Loucy (cell line): ENCODE results near the gene BCCIP.

Experiments
- H2AFZ ChIP-seq: fragments of 200-600 bp; sonication (generic); 2 replicates; pipeline ENCODE4 v1.6.0; 2016; ENCODE audit warnings: antibody characterized with exemption, mild to moderate bottlenecking, low read length, moderate library complexity
- H3F3A ChIP-seq: fragments of 200-600 bp; 2 replicates; pipeline ENCODE4 v1.6.0; 2016; ENCODE audit warnings: antibody characterized with exemption, low read depth, mild to moderate bottlenecking
- H3K27me3 ChIP-seq: fragments of 200-600 bp; sonication (generic); 2 replicates; pipeline ENCODE4 v1.6.1; 2014; ENCODE audit warnings: low read length, mild to moderate bottlenecking; ENCODE audit not compliant: insufficient read depth, poor library complexity, severe bottlenecking
- H3K36me3 ChIP-seq: fragments of 200-600 bp; sonication (generic); 2 replicates; pipeline ENCODE4 v1.6.1; 2016; ENCODE audit warnings: low read length; ENCODE audit not compliant: insufficient read depth
- H3K4me1 ChIP-seq: fragments of 200-600 bp; sonication (generic); 2 replicates; pipeline ENCODE4 v1.5.1; 2014; ENCODE audit warnings: low read length, mild to moderate bottlenecking; ENCODE audit not compliant: insufficient read depth, poor library complexity, severe bottlenecking
- H3K4me2 ChIP-seq: fragments of 200-600 bp; sonication (generic); 2 replicates; pipeline ENCODE4 v1.6.0; 2014; ENCODE audit warnings: antibody characterized with exemption, low read length, low read depth, mild to moderate bottlenecking; ENCODE audit not compliant: poor library complexity, severe bottlenecking
- H3K4me3 ChIP-seq: fragments of 200-600 bp; sonication (generic); 2 replicates; pipeline ENCODE4 v1.5.1; 2014; ENCODE audit warnings: low read length, mild to moderate bottlenecking, mixed read lengths; ENCODE audit not compliant: poor library complexity, severe bottlenecking
- H3K79me2 ChIP-seq: fragments of 200-600 bp; sonication (generic); 2 replicates; pipeline ENCODE4 v1.6.1; 2014; ENCODE audit warnings: low read length; ENCODE audit not compliant: insufficient read depth
- H3K9ac ChIP-seq: fragments of 200-600 bp; sonication (generic); 2 replicates; pipeline ENCODE4 v1.6.0; 2014; ENCODE audit warnings: mild to moderate bottlenecking, low read depth, low read length, moderate library complexity; ENCODE audit not compliant: poor library complexity, severe bottlenecking
- H3K9me2 ChIP-seq: fragments of 200-600 bp; sonication (generic); replicated peaks from 2 replicates; pipeline ENCODE4 v1.6.1; 2016; ENCODE audit warnings: low read depth, low read length, mixed read lengths
- H3K9me3 ChIP-seq: fragments of 200-600 bp; sonication (generic); 2 replicates; pipeline ENCODE4 v1.6.1; 2014; ENCODE audit warnings: mild to moderate bottlenecking, antibody characterized with exemption, low read length, low read depth; ENCODE audit not compliant: insufficient read depth
- H4K20me1 ChIP-seq: fragments of 200-600 bp; sonication (generic); 2 replicates; pipeline ENCODE4 v1.6.0; 2014; ENCODE audit warnings: antibody characterized with exemption, low read length, mild to moderate bottlenecking; ENCODE audit not compliant: insufficient read depth, poor library complexity, severe bottlenecking
- EZH2phosphoT487 ChIP-seq: fragments of 200-600 bp; IDR thresholded peaks from 2 replicates; pipeline ENCODE4 v1.6.1; 2018; ENCODE audit warnings: antibody characterized with exemption, mild to moderate bottlenecking, moderate library complexity, borderline replicate concordance
- TF ChIP-seq, protein P1 (sequence below): fragments of 200-600 bp; sonication (generic); conservative IDR thresholded peaks from 2 replicates; pipeline ENCODE4 v1.5.1; 2014; ENCODE audit warnings: mild to moderate bottlenecking, antibody characterized with exemption, low read length

BCCIP gene

DNA sequence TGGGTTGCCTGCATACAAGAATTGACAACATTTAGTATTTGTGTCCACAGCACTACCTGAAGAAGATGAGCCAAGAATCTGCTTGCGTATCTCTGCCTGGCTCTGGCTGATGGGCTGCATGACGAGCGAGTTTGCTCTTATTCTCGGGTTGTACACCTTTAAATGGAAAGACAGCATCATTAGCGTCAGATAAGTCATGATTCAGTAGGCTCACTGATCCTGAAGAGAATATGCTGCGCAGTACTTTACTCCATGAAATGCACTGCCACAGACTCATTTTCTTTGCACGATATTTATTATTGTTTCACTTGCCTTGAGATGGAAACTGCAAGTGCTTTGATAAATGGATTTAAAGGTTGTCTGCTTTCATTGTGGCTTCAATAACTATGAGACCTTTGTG lies 29.1 kb downstream of the BCCIP start:
- Histone ChIP-seq H3K79me2 (no peaks in the 10 kb centered on the region), H3K4me1 (no peaks in the 10 kb centered on the region), H3K9me2 (no peaks in the 10 kb centered on the region), H3K4me3 (no peak overlapping the region), H3K27me3 (no peaks in the 10 kb centered on the region), H3K36me3 (no peaks in the 10 kb centered on the region), H3K4me2 (no peak overlapping the region), H2AFZ (no peak overlapping the region), H3F3A (no peaks in the 10 kb centered on the region), H4K20me1 (no peaks in the 10 kb centered on the region), H3K9me3 (no peaks in the 10 kb centered on the region), H3K9ac (no peak overlapping the region)
- TF ChIP-seq, protein P1, sequence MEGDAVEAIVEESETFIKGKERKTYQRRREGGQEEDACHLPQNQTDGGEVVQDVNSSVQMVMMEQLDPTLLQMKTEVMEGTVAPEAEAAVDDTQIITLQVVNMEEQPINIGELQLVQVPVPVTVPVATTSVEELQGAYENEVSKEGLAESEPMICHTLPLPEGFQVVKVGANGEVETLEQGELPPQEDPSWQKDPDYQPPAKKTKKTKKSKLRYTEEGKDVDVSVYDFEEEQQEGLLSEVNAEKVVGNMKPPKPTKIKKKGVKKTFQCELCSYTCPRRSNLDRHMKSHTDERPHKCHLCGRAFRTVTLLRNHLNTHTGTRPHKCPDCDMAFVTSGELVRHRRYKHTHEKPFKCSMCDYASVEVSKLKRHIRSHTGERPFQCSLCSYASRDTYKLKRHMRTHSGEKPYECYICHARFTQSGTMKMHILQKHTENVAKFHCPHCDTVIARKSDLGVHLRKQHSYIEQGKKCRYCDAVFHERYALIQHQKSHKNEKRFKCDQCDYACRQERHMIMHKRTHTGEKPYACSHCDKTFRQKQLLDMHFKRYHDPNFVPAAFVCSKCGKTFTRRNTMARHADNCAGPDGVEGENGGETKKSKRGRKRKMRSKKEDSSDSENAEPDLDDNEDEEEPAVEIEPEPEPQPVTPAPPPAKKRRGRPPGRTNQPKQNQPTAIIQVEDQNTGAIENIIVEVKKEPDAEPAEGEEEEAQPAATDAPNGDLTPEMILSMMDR, result no peak
- TF ChIP-seq EZH2phosphoT487, result no peak

DNA sequence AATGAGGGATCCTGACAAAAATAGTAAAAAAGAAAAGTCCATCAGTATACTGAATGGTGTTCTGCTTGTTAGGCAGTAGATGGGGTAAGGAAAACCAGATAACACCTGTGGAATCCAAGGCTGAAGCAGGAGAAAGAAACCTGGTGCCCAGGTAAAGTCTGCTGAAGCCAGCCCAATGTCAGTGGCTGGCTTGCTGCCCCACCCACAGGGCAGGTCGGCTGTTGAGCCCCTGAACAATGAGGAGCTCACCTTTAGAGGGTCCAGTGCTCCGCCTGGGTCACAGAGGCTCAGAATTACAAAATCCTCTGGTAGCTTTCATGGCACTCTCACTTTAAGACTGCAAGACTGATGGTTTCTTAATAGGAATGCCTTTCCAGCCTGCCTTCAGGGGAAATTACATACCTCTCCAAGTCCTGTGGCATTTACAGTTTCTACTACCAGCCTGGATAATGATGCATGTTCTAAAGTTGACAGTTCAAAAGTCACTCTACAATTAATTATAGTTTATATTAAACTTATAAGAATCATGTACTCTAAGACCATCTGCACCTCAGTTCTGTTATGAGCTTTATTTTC lies 33.9 kb downstream of the BCCIP start:
- Histone ChIP-seq H3K4me3 (no peak overlapping the region), H3K9me2 (no peaks in the 10 kb centered on the region), H3K27me3 (no peaks in the 10 kb centered on the region), H2AFZ (no peak overlapping the region), H3K9me3 (no peaks in the 10 kb centered on the region), H3K4me1 (no peaks in the 10 kb centered on the region), H4K20me1 (no peaks in the 10 kb centered on the region), H3K79me2 (no peaks in the 10 kb centered on the region), H3F3A (no peaks in the 10 kb centered on the region), H3K36me3 (no peaks in the 10 kb centered on the region), H3K4me2 (no peak overlapping the region), H3K9ac (no peak overlapping the region)
- no peak for TF ChIP-seq EZH2phosphoT487
- TF ChIP-seq, protein P1, result no peak

DNA sequence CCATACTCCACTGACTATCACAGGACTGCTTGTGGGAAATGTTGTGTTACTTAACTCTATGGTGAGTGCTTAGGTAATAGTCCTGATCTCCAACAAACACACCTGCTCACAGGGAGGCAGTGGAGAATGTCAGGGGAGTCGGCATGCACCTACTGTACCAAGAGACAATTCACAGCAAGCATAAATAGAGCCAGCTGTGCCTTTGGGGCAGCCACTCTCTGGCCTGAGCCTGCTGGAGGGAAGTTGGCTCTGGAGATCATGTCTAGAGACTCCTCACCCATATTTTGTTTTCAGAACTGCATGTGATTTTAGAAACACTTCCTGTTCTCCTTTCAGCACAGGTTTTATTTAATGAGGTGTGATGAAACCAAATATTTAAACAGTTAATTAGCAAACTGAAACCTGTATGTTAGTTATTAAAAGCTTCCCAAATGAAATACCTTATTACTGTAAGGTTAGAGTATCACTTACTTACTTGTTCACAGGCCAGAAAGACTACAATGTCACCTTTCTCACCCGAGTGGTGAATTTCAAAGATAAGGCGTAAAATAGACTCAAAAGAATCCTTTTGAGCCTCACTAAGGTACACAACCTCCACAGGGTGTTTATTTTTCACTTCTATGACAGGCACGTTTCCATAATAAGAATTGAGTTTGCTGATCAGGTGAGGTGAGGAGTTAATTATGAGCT lies 35.9 kb downstream of the BCCIP start:
- Histone ChIP-seq H3K4me1 (no peaks in the 10 kb centered on the region), H3K9me3 (no peaks in the 10 kb centered on the region), H3K4me2 (no peak overlapping the region), H3K9ac (no peak overlapping the region), H3K4me3 (no peak overlapping the region), H3K27me3 (no peaks in the 10 kb centered on the region), H3K9me2 (no peaks in the 10 kb centered on the region), H3F3A (no peaks in the 10 kb centered on the region), H4K20me1 (no peaks in the 10 kb centered on the region), H2AFZ (no peak overlapping the region), H3K36me3 (no peaks in the 10 kb centered on the region), H3K79me2 (no peaks in the 10 kb centered on the region)
- TF ChIP-seq, protein P1, result no peak
- TF ChIP-seq EZH2phosphoT487, result no peak
